Mammary epithelial cell (primary cell): ENCODE data around the gene CEACAM4.

Experiments
- CTCF ChIP-seq, 2 donors: IDR thresholded peaks in 1 of 2; conservative IDR thresholded peaks in 1 of 2; 2 replicates each; pipeline ENCODE4 v1.5.1; 2011 to 2012; ENCODE audit warnings: inconsistent platforms in 2 of 2, low read length in 2 of 2, mild to moderate bottlenecking in 2 of 2, control low read depth in 1 of 2, low read depth in 1 of 2; ENCODE audit not compliant: insufficient read depth in 1 of 2; ENCODE audit errors: extremely low read depth in 1 of 2
- EZH2 ChIP-seq: IDR thresholded peaks from 2 replicates; pipeline ENCODE4 v1.6.1; 2012; ENCODE audit warnings: low read length, inconsistent platforms, borderline replicate concordance

DNA sequence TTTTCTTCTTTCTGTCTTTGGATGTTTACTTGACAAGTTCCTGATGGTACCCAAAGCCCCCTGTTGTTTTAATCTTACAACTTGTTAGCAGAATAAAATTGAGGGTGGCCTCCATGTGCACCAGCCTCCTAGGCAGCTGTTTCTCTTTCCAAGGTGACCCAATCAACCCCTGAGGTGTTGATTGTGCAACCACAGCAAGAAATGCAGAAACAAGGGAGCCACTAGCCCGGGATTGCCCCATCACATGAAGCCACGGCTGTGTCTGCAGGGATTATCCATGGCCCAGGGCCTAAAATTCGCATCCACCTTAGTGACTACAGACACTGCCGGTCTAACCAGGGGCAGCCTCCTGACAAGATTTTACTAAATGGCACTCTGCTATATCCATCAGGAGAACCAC, 14.4 kb downstream of the CEACAM4 start:
- TF ChIP-seq CTCF (conservative IDR thresholded peaks at IDR 0.05 in 1 of 2, IDR thresholded peaks at IDR 0.05 in 1 of 2; ENCODE audit: extremely low read depth in 1 of 2, insufficient read depth in 1 of 2, low read depth in 1 of 2, low read length in 2 of 2) = no peak
- TF ChIP-seq EZH2 = no peak
